GM23338 (cell line): ENCODE data around the gene NGEF. TPM values are rescaled to one million over a fixed set of nuclear protein-coding genes. Genes with fewer than 3 reads are reported as not detected.

Experiments
- ATAC-seq: fragments of 200-7000 bp; cut with Tn5 transposase; 3 replicates; pipeline ENCODE4 v1.9.1; 2020
- DNase-seq: peaks from one replicate; pipeline ENCODE4 v3.0.0-alpha.2; 2015; ENCODE audit warnings: low spot score
- H2AFZ ChIP-seq: fragments of 200-600 bp; sonication (generic); 2 replicates; pipeline ENCODE4 v1.8.0; 2016; ENCODE audit warnings: antibody characterized with exemption, mild to moderate bottlenecking, moderate library complexity
- H3F3A ChIP-seq: fragments of 200-600 bp; sonication (generic); replicated peaks from 2 replicates; pipeline ENCODE4 v1.8.0; 2017; ENCODE audit warnings: antibody characterized with exemption, mixed run types, low read depth
- H3K27ac ChIP-seq: fragments of 200-600 bp; sonication (generic); 2 replicates; pipeline ENCODE4 v1.6.1; 2016; ENCODE audit warnings: low read depth
- H3K27me3 ChIP-seq: fragments of 200-600 bp; sonication (generic); 2 replicates; pipeline ENCODE4 v1.8.0; 2016; ENCODE audit warnings: mild to moderate bottlenecking, mixed run types, moderate library complexity; ENCODE audit not compliant: insufficient read depth
- H3K36me3 ChIP-seq: fragments of 200-600 bp; sonication (generic); 2 replicates; pipeline ENCODE4 v1.8.0; 2016; ENCODE audit warnings: mild to moderate bottlenecking; ENCODE audit not compliant: insufficient read depth
- H3K4me1 ChIP-seq: fragments of 200-600 bp; sonication (generic); 2 replicates; pipeline ENCODE4 v1.8.0; 2016; ENCODE audit warnings: mild to moderate bottlenecking, moderate library complexity; ENCODE audit not compliant: insufficient read depth
- H3K4me2 ChIP-seq: fragments of 200-600 bp; sonication (generic); 2 replicates; pipeline ENCODE4 v1.7.1; 2017; ENCODE audit warnings: mixed run types
- H3K4me3 ChIP-seq: fragments of 200-600 bp; sonication (generic); 2 replicates; pipeline ENCODE4 v1.6.1; 2016; ENCODE audit warnings: mixed run types
- H3K79me2 ChIP-seq: fragments of 200-600 bp; sonication (generic); replicated peaks from 2 replicates; pipeline ENCODE4 v1.8.0; 2017; ENCODE audit warnings: mild to moderate bottlenecking; ENCODE audit not compliant: insufficient read depth
- H3K9me2 ChIP-seq: fragments of 200-600 bp; sonication (generic); 2 replicates; pipeline ENCODE4 v1.8.0; 2017; ENCODE audit not compliant: insufficient read depth
- H4K20me1 ChIP-seq: fragments of 200-600 bp; sonication (generic); replicated peaks from 2 replicates; pipeline ENCODE4 v1.8.0; 2017; ENCODE audit warnings: mild to moderate bottlenecking; ENCODE audit not compliant: insufficient read depth
- H3K27ac Mint-ChIP-seq: 2 replicates; pipeline ENCODE4 v1.8.0; 2020; ENCODE audit warnings: inconsistent platforms, mild to moderate bottlenecking, moderate library complexity, mixed read lengths
- H3K27me3 Mint-ChIP-seq: 3 replicates; pipeline ENCODE4 v1.8.0; 2022; ENCODE audit warnings: low read depth, mild to moderate bottlenecking, moderate library complexity, mixed read lengths, inconsistent platforms; ENCODE audit not compliant: insufficient read depth, poor library complexity
- H3K36me3 Mint-ChIP-seq: 3 replicates; pipeline ENCODE4 v1.8.0; 2021; ENCODE audit warnings: low read depth, mild to moderate bottlenecking, inconsistent platforms, moderate library complexity, mixed read lengths
- H3K4me1 Mint-ChIP-seq: 3 replicates; pipeline ENCODE4 v1.8.0; 2020; ENCODE audit warnings: mild to moderate bottlenecking, inconsistent platforms, mixed read lengths
- H3K4me3 Mint-ChIP-seq: 3 replicates; pipeline ENCODE4 v1.8.0; 2021; ENCODE audit warnings: moderate library complexity, mild to moderate bottlenecking, inconsistent platforms, mixed read lengths
- H3K9me3 Mint-ChIP-seq: 3 replicates; pipeline ENCODE4 v1.8.0; 2020; ENCODE audit warnings: moderate library complexity, mild to moderate bottlenecking, inconsistent platforms, mixed read lengths
- CREB1 ChIP-seq: fragments of 250-450 bp; sonication (Bioruptor Pico); IDR thresholded peaks from 2 replicates; pipeline ENCODE4 v1.5.0; 2020; ENCODE audit warnings: low read depth, mild to moderate bottlenecking, moderate library complexity
- ETS1 ChIP-seq: IDR thresholded peaks from 2 replicates; pipeline ENCODE4 v1.6.1; 2016; ENCODE audit warnings: antibody characterized with exemption
- EZH2phosphoT487 ChIP-seq: fragments of 200-600 bp; sonication (generic); IDR thresholded peaks from one replicate; pipeline ENCODE4 v1.8.1; 2018; ENCODE audit warnings: antibody characterized with exemption; ENCODE audit not compliant: unreplicated experiment
- JUNB ChIP-seq: IDR thresholded peaks from one replicate; pipeline ENCODE4 v1.6.1; 2016; ENCODE audit warnings: antibody characterized with exemption; ENCODE audit not compliant: unreplicated experiment
- POLR2AphosphoS5 ChIP-seq: IDR thresholded peaks from 2 replicates; pipeline ENCODE4 v1.6.1; 2016; ENCODE audit warnings: antibody characterized with exemption, low read depth
- STAT1 ChIP-seq: IDR thresholded peaks from one replicate; pipeline ENCODE4 v1.6.1; 2016; ENCODE audit warnings: antibody characterized with exemption; ENCODE audit not compliant: unreplicated experiment
- ZNF331 ChIP-seq: fragments of 250-450 bp; sonication (Bioruptor Pico); IDR thresholded peaks from 2 replicates; pipeline ENCODE4 v1.5.0; 2020; ENCODE audit warnings: low read depth, mild to moderate bottlenecking, moderate library complexity
- ZNF462 ChIP-seq: fragments of 250-450 bp; sonication (Bioruptor Pico); IDR thresholded peaks from 2 replicates; pipeline ENCODE4 v1.5.0; 2020; ENCODE audit warnings: mild to moderate bottlenecking, moderate library complexity
- polyA plus RNA-seq: library from polyadenylated mRNA; unstranded; fragments of >200 nt; fragmentation: Nextera tagmentation; extraction: Ambion mirVana; gene quantifications from 2 replicates; pipeline ENCODE4 v1.2.1, GENCODE V29; 2016
- total RNA-seq: library from RNA; depleted of rRNA; stranded (reverse); fragments of >200 nt; shearing (Covaris generic); gene quantifications from 2 replicates; pipeline ENCODE4 v1.2.3, GENCODE V29; 2014

The NGEF gene
- total and polyA plus RNA-seq, 2 experiments from 2014 or later = 1.8 to 5.4 TPM

GRCh38 chr2:232973796-232974195 lies 39.3 kb downstream of the NGEF start:
- Histone ChIP-seq H3K27me3 (no peaks in the 10 kb centered on the region), H3K36me3 (no peaks in the 10 kb centered on the region), H2AFZ (no peak overlapping the region; the same call in 1 of the 2 replicates), H3K9me2 (0 out of 2 replicates have a peak, but pooled peaks cover 3% of the 10 kb centered on the region), H4K20me1 (no peaks in the 10 kb centered on the region), H3K27ac (no peak overlapping the region), H3K4me3 (no peak overlapping the region), H3K79me2 (no peaks in the 10 kb centered on the region), H3F3A (no peaks in the 10 kb centered on the region), H3K4me2 (no peak overlapping the region), H3K4me1 (no peaks in the 10 kb centered on the region)
- no peak overlapping the region for H3K27ac Mint-ChIP-seq
- no peaks in the 10 kb centered on the region for H3K36me3 Mint-ChIP-seq
- H3K27me3 Mint-ChIP-seq = no peaks in the 10 kb centered on the region
- H3K9me3 Mint-ChIP-seq = no peaks in the 10 kb centered on the region
- no peak overlapping the region for H3K4me3 Mint-ChIP-seq
- TF ChIP-seq JUNB = no peak
- TF ChIP-seq ZNF462 (CRISPR knock-in tag) = no peak
- TF ChIP-seq ETS1 = no peak
- TF ChIP-seq ZNF331 (CRISPR knock-in tag) = no peak
- no peak for TF ChIP-seq CREB1
- no peak for TF ChIP-seq EZH2phosphoT487
- no peak for TF ChIP-seq STAT1
- TF ChIP-seq POLR2AphosphoS5 = no peak
- peaks cover 6% of the 10 kb centered on the region; the same call in 2 of the 3 replicates for H3K4me1 Mint-ChIP-seq
- no peak for ATAC-seq
- DNase-seq = no peak
